H1 (cell line): Measurements from ENCODE around the gene ARID5A. TPM values are rescaled to one million over a fixed set of nuclear protein-coding genes. Genes with fewer than 3 reads are reported as not detected.

Experiments
- CTCF ChIA-PET: fragments of 300-600 bp; sonication (Branson Sonifier 250); formaldehyde crosslinking; loops from one replicate; lab custom pipeline; 2021; ENCODE audit not compliant: partially characterized antibody; lab: Charles Lee
- POLR2A ChIA-PET: fragments of 300-600 bp; sonication (Branson Sonifier 250); formaldehyde crosslinking; loops from one replicate; lab custom pipeline; 2021; ENCODE audit warnings: inconsistent platforms; ENCODE audit not compliant: partially characterized antibody; lab: Charles Lee
- DNase-seq, 2 experiments: peaks; one replicate each; pipeline versions ENCODE4 v3.0.0 to v3.0.0-alpha.2; 2010 to 2022; ENCODE audit warnings: low spot score in 2 of 2, low read depth in 1 of 2, mixed read lengths in 1 of 2
- FAIRE-seq: peaks from 2 replicates; lab custom pipeline; 2011; peaks lifted over from hg19 to GRCh38; lab: Jason Lieb, UNC
- H2AFZ ChIP-seq: 2 replicates; pipeline ENCODE4 v1.8.1; 2012; ENCODE audit warnings: low read length, inconsistent platforms
- H2AK5ac ChIP-seq: 2 replicates; pipeline ENCODE4 v1.6.1; 2013; ENCODE audit warnings: low read depth, low read length
- H2BK120ac ChIP-seq: replicated peaks from 2 replicates; pipeline ENCODE3; 2013; ENCODE audit warnings: low read depth, low read length, inconsistent platforms
- H2BK12ac ChIP-seq: 2 replicates; pipeline ENCODE4 v1.6.1; 2013; ENCODE audit warnings: low read depth, low read length
- H2BK15ac ChIP-seq: 2 replicates; pipeline ENCODE4 v1.6.1; 2013; ENCODE audit warnings: low read length
- H2BK20ac ChIP-seq: 2 replicates; pipeline ENCODE4 v1.6.1; 2013; ENCODE audit warnings: low read length
- H2BK5ac ChIP-seq: 2 replicates; pipeline ENCODE4 v1.6.1; 2013; ENCODE audit warnings: low read depth, low read length
- H3K14ac ChIP-seq: 2 replicates; pipeline ENCODE4 v1.6.1; 2013; ENCODE audit warnings: inconsistent platforms; ENCODE audit not compliant: insufficient read length
- H3K18ac ChIP-seq: 2 replicates; pipeline ENCODE4 v1.6.1; 2013; ENCODE audit warnings: low read length; ENCODE audit errors: extremely low read depth
- H3K23ac ChIP-seq: 2 replicates; pipeline ENCODE4 v1.6.1; 2013; ENCODE audit warnings: inconsistent platforms; ENCODE audit not compliant: insufficient read length
- H3K23me2 ChIP-seq: 2 replicates; pipeline ENCODE4 v1.6.1; 2013; ENCODE audit warnings: low read depth, low read length
- H3K27ac ChIP-seq: 2 replicates; pipeline ENCODE4 v1.6.1; 2011; ENCODE audit warnings: low read depth, low read length, inconsistent platforms
- H3K27me3 ChIP-seq, 4 experiments: replicated peaks in 1 of 4; 1 replicate in 1 of 4; 2 replicates in 3 of 4; pipeline versions ENCODE4 v1.6.1 to v1.8.1; 2011 to 2013; ENCODE audit warnings: low read length in 3 of 4, mild to moderate bottlenecking in 3 of 4, inconsistent platforms in 2 of 4, mixed read lengths in 2 of 4, moderate library complexity in 1 of 4; ENCODE audit not compliant: control insufficient read depth in 3 of 4, insufficient read depth in 3 of 4; ENCODE audit errors: extremely low read depth in 1 of 4
- H3K36me3 ChIP-seq, 4 experiments: 2 replicates each; pipeline versions ENCODE4 v1.6.1 to v1.8.1; 2011 to 2013; ENCODE audit warnings: mild to moderate bottlenecking in 4 of 4, low read length in 3 of 4, moderate library complexity in 2 of 4, control low read depth in 1 of 4, inconsistent platforms in 1 of 4; ENCODE audit not compliant: insufficient read depth in 4 of 4, control insufficient read depth in 2 of 4
- H3K4ac ChIP-seq: replicated peaks from 2 replicates; pipeline ENCODE3; 2013; ENCODE audit warnings: low read length, low read depth, mixed read lengths, inconsistent platforms; ENCODE audit not compliant: insufficient read length
- H3K4me1 ChIP-seq, 4 experiments: replicated peaks in 1 of 4; 1 replicate in 1 of 4; 2 replicates in 3 of 4; pipeline versions ENCODE4 v1.6.1 to v1.8.1; 2011 to 2013; ENCODE audit warnings: low read length in 3 of 4, inconsistent platforms in 2 of 4, mixed read lengths in 1 of 4; ENCODE audit not compliant: insufficient read depth in 4 of 4, control insufficient read depth in 3 of 4
- H3K4me2 ChIP-seq, 2 experiments: 2 replicates each; pipeline versions ENCODE4 v1.6.1 to v1.8.1; 2011 to 2013; ENCODE audit warnings: low read depth in 2 of 2, low read length in 2 of 2, control low read depth in 1 of 2, inconsistent platforms in 1 of 2, mild to moderate bottlenecking in 1 of 2; ENCODE audit not compliant: insufficient read depth in 1 of 2
- H3K4me3 ChIP-seq, 4 experiments: fragments of 200-600, 300-600 bp in 1 of 4; sonication (generic), shearing (Covaris generic), sonication (Bioruptor Twin) in 1 of 4; 2 replicates each; pipeline versions ENCODE4 v1.5.1 to v1.8.1; 2011 to 2016; ENCODE audit warnings: low read length in 4 of 4, low read depth in 3 of 4, control low read depth in 2 of 4, inconsistent platforms in 2 of 4, mild to moderate bottlenecking in 2 of 4, mixed read lengths in 1 of 4, moderate library complexity in 1 of 4; ENCODE audit not compliant: insufficient read depth in 2 of 4; ENCODE audit errors: extremely low read depth in 1 of 4
- H3K56ac ChIP-seq: replicated peaks from 2 replicates; pipeline ENCODE3; 2013; ENCODE audit warnings: low read depth, mild to moderate bottlenecking, mixed read lengths, low read length, inconsistent platforms; ENCODE audit not compliant: insufficient read length
- H3K79me1 ChIP-seq: 2 replicates; pipeline ENCODE4 v1.6.1; 2013; ENCODE audit warnings: low read depth, low read length, control low read depth
- H3K79me2 ChIP-seq, 2 experiments: 2 replicates each; pipeline versions ENCODE4 v1.6.1 to v1.8.1; 2012 to 2013; ENCODE audit warnings: low read length in 2 of 2, mild to moderate bottlenecking in 2 of 2, inconsistent platforms in 1 of 2; ENCODE audit not compliant: insufficient read depth in 2 of 2, control insufficient read depth in 1 of 2
- H3K9ac ChIP-seq, 4 experiments: replicated peaks in 1 of 4; 1 replicate in 1 of 4; 2 replicates in 3 of 4; pipeline versions ENCODE4 v1.6.1 to v1.8.1; 2011 to 2013; ENCODE audit warnings: low read depth in 3 of 4, low read length in 3 of 4, control low read depth in 2 of 4, mild to moderate bottlenecking in 2 of 4, moderate library complexity in 2 of 4, inconsistent platforms in 1 of 4; ENCODE audit errors: extremely low read depth in 1 of 4
- H3K9me3 ChIP-seq, 2 experiments: 2 replicates each; pipeline versions ENCODE4 v1.6.1 to v1.8.1; 2012 to 2013; ENCODE audit warnings: mild to moderate bottlenecking in 2 of 2, moderate library complexity in 2 of 2, control low read depth in 1 of 2, inconsistent platforms in 1 of 2, low read depth in 1 of 2, low read length in 1 of 2, mixed read lengths in 1 of 2; ENCODE audit not compliant: insufficient read depth in 2 of 2
- H4K20me1 ChIP-seq, 2 experiments: replicated peaks in 1 of 2; 2 replicates each; pipeline versions ENCODE3 to v1.8.1; 2011 to 2013; ENCODE audit warnings: inconsistent platforms in 2 of 2, low read length in 2 of 2, mild to moderate bottlenecking in 1 of 2; ENCODE audit not compliant: insufficient read depth in 2 of 2, control insufficient read depth in 1 of 2
- H4K5ac ChIP-seq: 2 replicates; pipeline ENCODE4 v1.6.1; 2013; ENCODE audit warnings: low read length, low read depth, mixed read lengths, inconsistent platforms; ENCODE audit not compliant: insufficient read length
- H4K8ac ChIP-seq: 2 replicates; pipeline ENCODE4 v1.8.0; 2013; ENCODE audit warnings: mild to moderate bottlenecking, moderate library complexity, low read length, inconsistent platforms; ENCODE audit not compliant: insufficient read depth; ENCODE audit errors: extremely low read depth
- H4K91ac ChIP-seq: replicated peaks from 2 replicates; pipeline ENCODE3; 2013; ENCODE audit warnings: low read length, mixed read lengths, inconsistent platforms; ENCODE audit not compliant: insufficient read length
- BCL11A ChIP-seq, 2 experiments: IDR thresholded peaks; one replicate each; pipeline ENCODE4 v1.6.1; 2011; ENCODE audit warnings: low read depth in 2 of 2, low read length in 2 of 2, mild to moderate bottlenecking in 2 of 2
- CBX5 ChIP-seq: fragments of 300-800, 300-1000 bp; sonication (generic); IDR thresholded peaks from 2 replicates; pipeline ENCODE4 v1.7.1; 2016; ENCODE audit warnings: antibody characterized with exemption, low read length, low read depth
- EZH2 ChIP-seq: fragments of 200-600 bp; sonication (generic); IDR thresholded peaks from 2 replicates; pipeline ENCODE4 v1.7.1; 2012; ENCODE audit warnings: low read depth, mild to moderate bottlenecking, moderate library complexity, low read length, inconsistent platforms; ENCODE audit not compliant: severe bottlenecking
- FOSL1 ChIP-seq: IDR thresholded peaks from 2 replicates; pipeline ENCODE4 v1.6.1; 2011; ENCODE audit warnings: mild to moderate bottlenecking, low read depth, low read length, moderate library complexity; ENCODE audit not compliant: insufficient read depth
- MAFK ChIP-seq: IDR thresholded peaks from 2 replicates; pipeline ENCODE4 v1.6.1; 2012; ENCODE audit warnings: low read depth, mild to moderate bottlenecking, improper control_type of control experiment, low read length
- POLR2AphosphoS5 ChIP-seq: IDR thresholded peaks from 2 replicates; pipeline ENCODE4 v1.6.1; 2011; ENCODE audit warnings: low read depth, low read length
- RXRA ChIP-seq: IDR thresholded peaks from 2 replicates; pipeline ENCODE4 v1.6.1; 2011; ENCODE audit warnings: low read depth, mild to moderate bottlenecking, low read length, moderate library complexity; ENCODE audit not compliant: insufficient read depth
- SIN3A ChIP-seq, 2 experiments: IDR thresholded peaks in 1 of 2; conservative IDR thresholded peaks in 1 of 2; 2 replicates each; pipeline ENCODE4 v1.6.1; 2011 to 2012; ENCODE audit warnings: low read length in 2 of 2, improper control_type of control experiment in 1 of 2, low read depth in 1 of 2, mild to moderate bottlenecking in 1 of 2
- TAF1 ChIP-seq: IDR thresholded peaks from 2 replicates; pipeline ENCODE4 v1.6.1; 2011; ENCODE audit warnings: mild to moderate bottlenecking, low read depth, low read length
- TBP ChIP-seq: IDR thresholded peaks from 2 replicates; pipeline ENCODE4 v1.6.1; 2011; ENCODE audit warnings: low read depth, low read length, improper control_type of control experiment
- WGBS, 2 experiments: shearing (Covaris generic) in 1 of 2; methylation state at CpG; one replicate each; pipeline versions ENCODE4 v1.1.6 to v1.1.7; 2013 to 2015; ENCODE audit warnings: low lambda C conversion rate in 2 of 2, mixed read lengths in 2 of 2, inconsistent platforms in 1 of 2, low coverage in 1 of 2, missing lambda C conversion rate in 1 of 2; ENCODE audit not compliant: insufficient replicate concordance in 2 of 2, insufficient coverage in 1 of 2, insufficient read length in 1 of 2; ENCODE audit errors: extremely low coverage in 1 of 2, missing lambda C conversion rate in 1 of 2; 5-methylcytosine and 5-hydroxymethylcytosine counted together
- polyA plus RNA-seq, 7 experiments: library from polyadenylated mRNA; depleted of rRNA in 3 of 7; stranded (reverse) in 5 of 7; unstranded in 2 of 7; fragments of >200 nt in 5 of 7; fragments of 200-250 nt in 2 of 7; gene quantifications; 1 replicate in 5 of 7; 2 replicates in 1 of 7; 4 replicates in 1 of 7; pipeline versions ENCODE4 v1.2.1 to v1.2.3, GENCODE V29; 2011 to 2013; ENCODE audit warnings: missing spikeins in 2 of 7, mixed read lengths in 2 of 7
- total RNA-seq: library from RNA; stranded (reverse); fragmentation: NEBNext Ultra II Directional; extraction: Animal tissue kit (Norgen Biotek cat#: 25700); gene quantifications from 2 replicates; pipeline ENCODE4 v1.2.1, GENCODE V29; 2021
- TF ChIP-seq, protein P1 (sequence below): IDR thresholded peaks from 2 replicates; pipeline ENCODE4 v1.6.1; 2012; ENCODE audit warnings: inconsistent platforms

ARID5A gene
- total and polyA plus RNA-seq, 2 of the 8 experiments (the other 6 are each of a cell fraction or from before 2014, with no cell fraction given): 3.3 to 5.3 TPM

DNA sequence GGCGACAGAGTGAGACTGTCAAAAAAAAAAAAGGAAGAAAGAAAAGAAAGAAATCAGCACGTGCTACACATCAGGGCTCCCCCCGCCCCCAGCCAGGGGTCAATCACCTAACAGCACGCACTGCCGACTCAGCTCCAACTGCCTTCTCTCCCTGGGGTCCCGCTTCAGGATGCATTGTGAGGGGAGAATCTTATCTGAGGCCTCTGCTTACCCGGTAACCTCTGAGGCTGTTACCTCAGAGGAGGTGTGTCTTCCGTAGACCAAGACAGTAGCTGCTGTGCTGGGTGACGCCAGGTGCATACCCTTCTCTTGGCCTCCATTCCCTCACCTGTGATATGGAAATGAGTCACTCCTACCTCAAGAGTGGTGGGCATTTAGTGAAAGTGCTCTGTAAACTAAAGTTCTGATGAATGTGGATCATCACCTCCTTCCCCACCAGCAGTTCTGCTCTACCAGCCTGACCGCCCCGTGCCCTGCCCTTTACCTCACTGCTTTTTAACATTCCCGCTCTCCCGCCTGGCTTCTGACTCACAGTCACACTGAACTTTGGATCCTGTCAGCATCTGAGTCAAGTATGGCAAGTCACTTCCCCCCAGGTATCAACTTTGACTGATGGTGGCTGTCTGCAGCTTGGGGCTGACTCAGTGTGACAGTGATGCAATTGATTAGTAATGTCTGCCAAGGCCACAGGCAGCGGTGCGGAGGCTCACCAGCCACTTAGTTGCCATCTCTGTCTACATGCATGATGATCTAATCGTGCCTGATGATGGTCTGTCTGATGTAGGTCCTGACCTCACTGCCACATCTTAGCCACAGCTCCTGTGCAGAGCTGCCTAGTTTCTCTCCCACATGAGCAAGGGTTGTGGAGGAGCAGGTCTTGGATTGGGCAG lies 20.1 kb downstream of the ARID5A start:
- Histone ChIP-seq H3K56ac (no peak overlapping the region), H3K27me3 (no peaks in the 10 kb centered on the region), H2BK15ac (peak overlapping the region; percentile 55; the same call in 1 of the 2 replicates), H3K23me2 (no peaks in the 10 kb centered on the region), H3K9me3 (no peaks in the 10 kb centered on the region), H3K4me2 (no peak overlapping the region), H4K91ac (no peak overlapping the region), H2AFZ (no peak overlapping the region), H3K27ac (no peak overlapping the region), H2BK20ac (no peak overlapping the region), H4K8ac (no peak overlapping the region), H2AK5ac (no peak overlapping the region), H2BK12ac (no peak overlapping the region), H3K79me2 (no peaks in the 10 kb centered on the region), H4K20me1 (no peaks in the 10 kb centered on the region), H2BK120ac (no peak overlapping the region), H3K14ac (no peak overlapping the region), H4K5ac (no peak overlapping the region), H3K36me3 (no peaks in the 10 kb centered on the region), H3K4me3 (no peak overlapping the region), H3K18ac (no peak overlapping the region), H3K4ac (no peak overlapping the region), H3K79me1 (no peaks in the 10 kb centered on the region), H3K4me1 (peaks cover 0 to 8% (median 3%) of the 10 kb centered on the region in 4 experiments; a peak in 4 of 7 replicates), H3K23ac (no peak overlapping the region), H3K9ac (no peak overlapping the region), H2BK5ac (no peak overlapping the region; the same call in 1 of the 2 replicates)
- WGBS, 2 experiments: 84% methylated on average over 13 of the region's 16 CpGs; no CpG with 5 or more reads in 1 of the 2 experiments
- ChIA-PET POLR2A (interaction anchor here (1.9 kb wide), 1 partner anchor 9 kb away, joined by 5 read pairs; no protein-coding TSS in a partner anchor), CTCF (interaction anchor here (0.6 to 13.1 kb wide), 8 partner anchors 8 to 243 kb away, joined by 3 to 361 read pairs (median 11); partner anchors contain the start of gene ARID5A)
- FAIRE-seq (no peak), DNase-seq (no peak)
- TF ChIP-seq, protein P1, sequence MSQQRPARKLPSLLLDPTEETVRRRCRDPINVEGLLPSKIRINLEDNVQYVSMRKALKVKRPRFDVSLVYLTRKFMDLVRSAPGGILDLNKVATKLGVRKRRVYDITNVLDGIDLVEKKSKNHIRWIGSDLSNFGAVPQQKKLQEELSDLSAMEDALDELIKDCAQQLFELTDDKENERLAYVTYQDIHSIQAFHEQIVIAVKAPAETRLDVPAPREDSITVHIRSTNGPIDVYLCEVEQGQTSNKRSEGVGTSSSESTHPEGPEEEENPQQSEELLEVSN: no peak
- TF ChIP-seq POLR2AphosphoS5: no peak
- TF ChIP-seq TAF1: no peak
- no peak for TF ChIP-seq SIN3A (conservative IDR thresholded peaks at IDR 0.05 in 1 of 2, IDR thresholded peaks at IDR 0.05 in 1 of 2; ENCODE audit: low read depth in 1 of 2, low read length in 2 of 2)
- no peak for TF ChIP-seq CBX5
- no peak for TF ChIP-seq TBP
- no peak for TF ChIP-seq RXRA
- no peak for TF ChIP-seq EZH2
- no peak for TF ChIP-seq BCL11A (IDR thresholded peaks at IDR 0.05; ENCODE audit: low read depth in 2 of 2, low read length in 2 of 2)
- no peak for TF ChIP-seq MAFK
- TF ChIP-seq FOSL1: no peak
